ENCODE results near the gene ABI1. TPM values are rescaled to one million over a fixed set of nuclear protein-coding genes. Genes with fewer than 3 reads are reported as not detected.

ABI1 gene
- total RNA-seq, 6 experiments from 2014 or later, result 13.4 to 25.3 (median 17.4) TPM

DNA sequence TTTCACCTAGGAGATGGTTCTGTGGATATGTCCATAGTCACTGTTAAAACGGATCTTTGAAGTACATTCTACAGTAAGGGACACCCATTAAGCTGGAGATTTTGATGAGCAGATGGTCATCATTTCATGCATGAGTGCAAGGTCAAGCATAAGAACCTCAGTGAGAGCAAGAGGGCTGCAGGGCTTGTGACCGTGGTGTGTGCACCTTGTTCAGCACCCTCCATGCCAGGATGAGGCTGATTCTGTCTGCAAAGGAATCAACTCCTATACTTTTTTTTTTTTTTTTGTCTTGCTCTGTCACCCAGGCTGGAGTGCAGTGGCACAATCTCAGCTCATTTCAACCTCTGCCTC, 145.6 kb downstream of the ABI1 start:
- Histone ChIP-seq H3K4me3 (no peak overlapping the region), H3K27me3 (no peaks in the 10 kb centered on the region), H3K36me3 (peaks cover 0 to under 1% (median 0%) of the 10 kb centered on the region in 4 donors), H3K27ac (no peak overlapping the region), H3K9me3 (no peaks in the 10 kb centered on the region), H3K4me1 (no peaks in the 10 kb centered on the region)
- ATAC-seq (no peak), DNase-seq (no peak)
- WGBS (ENCODE audit: insufficient coverage, low coverage, low lambda C conversion rate, missing lambda C conversion rate), result 83% methylated on average over 1 of the region's 2 CpGs
- TF ChIP-seq POLR2A (IDR thresholded peaks at IDR 0.05), result no peak
- TF ChIP-seq, protein P1, sequence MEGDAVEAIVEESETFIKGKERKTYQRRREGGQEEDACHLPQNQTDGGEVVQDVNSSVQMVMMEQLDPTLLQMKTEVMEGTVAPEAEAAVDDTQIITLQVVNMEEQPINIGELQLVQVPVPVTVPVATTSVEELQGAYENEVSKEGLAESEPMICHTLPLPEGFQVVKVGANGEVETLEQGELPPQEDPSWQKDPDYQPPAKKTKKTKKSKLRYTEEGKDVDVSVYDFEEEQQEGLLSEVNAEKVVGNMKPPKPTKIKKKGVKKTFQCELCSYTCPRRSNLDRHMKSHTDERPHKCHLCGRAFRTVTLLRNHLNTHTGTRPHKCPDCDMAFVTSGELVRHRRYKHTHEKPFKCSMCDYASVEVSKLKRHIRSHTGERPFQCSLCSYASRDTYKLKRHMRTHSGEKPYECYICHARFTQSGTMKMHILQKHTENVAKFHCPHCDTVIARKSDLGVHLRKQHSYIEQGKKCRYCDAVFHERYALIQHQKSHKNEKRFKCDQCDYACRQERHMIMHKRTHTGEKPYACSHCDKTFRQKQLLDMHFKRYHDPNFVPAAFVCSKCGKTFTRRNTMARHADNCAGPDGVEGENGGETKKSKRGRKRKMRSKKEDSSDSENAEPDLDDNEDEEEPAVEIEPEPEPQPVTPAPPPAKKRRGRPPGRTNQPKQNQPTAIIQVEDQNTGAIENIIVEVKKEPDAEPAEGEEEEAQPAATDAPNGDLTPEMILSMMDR (IDR thresholded peaks at IDR 0.05), result no peak
- intact Hi-C loops (cut with DNase I), result no loop called here

DNA sequence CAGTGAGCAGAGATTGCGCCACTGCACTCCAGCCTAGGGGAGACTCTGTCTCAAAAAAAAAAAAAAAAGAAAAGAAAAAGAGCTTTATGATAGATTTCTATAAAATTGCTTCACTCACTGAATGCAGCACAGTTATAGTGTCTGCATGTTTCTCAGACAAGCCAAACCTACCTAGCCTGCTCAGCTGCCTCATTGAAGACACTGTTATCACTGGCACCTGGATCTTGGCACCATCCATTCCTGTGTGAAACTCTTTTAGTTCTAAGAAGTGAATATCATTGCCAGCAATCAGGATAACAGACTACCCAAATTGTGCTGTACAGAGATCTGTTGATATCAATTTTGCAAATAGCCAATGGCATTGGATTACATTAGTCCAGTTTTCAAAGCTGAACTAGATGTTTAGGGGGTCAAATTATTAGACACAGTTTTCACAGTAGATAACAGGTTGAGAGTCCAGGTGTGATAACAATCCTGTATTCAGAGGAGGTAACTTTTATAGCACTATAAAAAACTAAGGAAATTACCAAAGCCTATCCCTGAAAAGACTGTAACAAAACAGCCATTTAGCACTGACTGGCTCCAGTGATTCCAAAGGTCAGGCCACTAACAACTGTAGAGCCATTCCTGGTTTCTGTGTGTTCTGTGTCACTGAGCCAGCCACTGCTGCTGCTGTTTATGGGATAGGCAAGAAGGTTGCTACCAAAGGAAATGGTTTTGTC, 146.2 kb downstream of the ABI1 start:
- WGBS (ENCODE audit: insufficient coverage, low coverage, low lambda C conversion rate, missing lambda C conversion rate), result no CpG with 5 or more reads among the region's 1 CpG
- Histone ChIP-seq H3K4me3 (no peak overlapping the region), H3K27me3 (no peaks in the 10 kb centered on the region), H3K36me3 (no peaks in the 10 kb centered on the region), H3K4me1 (no peaks in the 10 kb centered on the region), H3K27ac (no peak overlapping the region), H3K9me3 (no peaks in the 10 kb centered on the region)
- ATAC-seq, result peak; percentile 67 to 87 (median 76)
- TF ChIP-seq, protein P1 (IDR thresholded peaks at IDR 0.05), result no peak
- no peak for TF ChIP-seq POLR2A (IDR thresholded peaks at IDR 0.05)
- intact Hi-C loops (cut with DNase I), result no loop called here
- no peak for DNase-seq

DNA sequence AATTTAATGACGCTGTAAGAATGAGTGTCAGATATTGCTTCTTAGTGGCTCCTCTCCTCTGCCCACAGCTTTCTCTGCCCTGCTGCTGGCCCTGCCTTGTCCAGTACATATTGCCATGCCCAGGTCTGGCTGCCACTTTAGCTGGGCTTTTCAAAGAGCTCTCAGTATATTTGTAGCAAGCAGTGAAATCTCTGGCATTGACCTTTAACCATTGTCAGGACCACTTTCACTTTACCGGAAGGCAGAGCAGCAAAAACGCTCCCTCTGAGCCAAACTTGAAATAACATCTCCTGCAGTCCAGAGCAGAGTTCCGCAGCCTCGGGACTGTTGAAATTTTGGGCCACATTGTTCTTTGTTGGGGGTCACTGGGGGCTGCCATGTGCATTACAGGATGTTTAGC, 149.4 kb downstream of the ABI1 start:
- Histone ChIP-seq H3K27me3 (no peaks in the 10 kb centered on the region), H3K36me3 (peaks cover 0 to 7% (median 1%) of the 10 kb centered on the region in 4 donors), H3K27ac (no peak overlapping the region), H3K4me3 (no peak overlapping the region), H3K9me3 (no peaks in the 10 kb centered on the region), H3K4me1 (no peaks in the 10 kb centered on the region)
- no peak for TF ChIP-seq POLR2A (IDR thresholded peaks at IDR 0.05)
- intact Hi-C loops (cut with DNase I), result no loop called here
- WGBS (ENCODE audit: insufficient coverage, low coverage, low lambda C conversion rate, missing lambda C conversion rate), result 34% methylated on average over 5 of the region's 5 CpGs
- no peak for DNase-seq
- peak in 1 of 4 donors; percentile 79 for ATAC-seq

DNA sequence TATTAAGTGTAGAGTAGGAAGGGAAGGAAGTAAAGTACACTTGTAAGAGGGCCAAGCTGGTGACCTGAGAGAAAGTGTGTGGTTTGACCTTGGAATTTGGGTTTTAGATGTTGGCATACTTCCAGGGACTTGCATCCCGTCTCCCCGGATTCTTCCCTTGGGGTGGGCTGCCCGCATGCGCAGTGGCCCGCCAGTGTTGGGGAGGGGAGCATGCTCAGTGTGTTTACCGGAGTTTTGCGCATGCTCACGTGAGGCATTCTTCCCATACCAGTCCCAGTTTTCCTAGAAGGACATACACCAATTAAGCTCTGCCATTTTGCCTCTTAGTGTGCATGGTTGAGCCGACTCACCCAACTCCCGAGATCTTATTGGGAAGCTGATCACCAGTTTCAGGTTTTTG, 153.8 kb downstream of the ABI1 start:
- no peaks in the 10 kb centered on the region for H3K9me3 ChIP-seq
- TF ChIP-seq, protein P1 (IDR thresholded peaks at IDR 0.05), result no peak
- no peak for TF ChIP-seq POLR2A (IDR thresholded peaks at IDR 0.05)
- intact Hi-C loops (cut with DNase I), result no loop called here
- H3K4me3 ChIP-seq, result no peak overlapping the region
- 88% methylated on average over 3 of the region's 10 CpGs for WGBS (ENCODE audit: insufficient coverage, low coverage, low lambda C conversion rate, missing lambda C conversion rate)
- H3K27ac ChIP-seq, result no peak overlapping the region
- no peak for DNase-seq
- H3K27me3 ChIP-seq, result no peaks in the 10 kb centered on the region
- H3K4me1 ChIP-seq, result no peaks in the 10 kb centered on the region
- H3K36me3 ChIP-seq, result peaks cover 0 to 10% (median 1%) of the 10 kb centered on the region in 4 donors
- ATAC-seq, result no peak

DNA sequence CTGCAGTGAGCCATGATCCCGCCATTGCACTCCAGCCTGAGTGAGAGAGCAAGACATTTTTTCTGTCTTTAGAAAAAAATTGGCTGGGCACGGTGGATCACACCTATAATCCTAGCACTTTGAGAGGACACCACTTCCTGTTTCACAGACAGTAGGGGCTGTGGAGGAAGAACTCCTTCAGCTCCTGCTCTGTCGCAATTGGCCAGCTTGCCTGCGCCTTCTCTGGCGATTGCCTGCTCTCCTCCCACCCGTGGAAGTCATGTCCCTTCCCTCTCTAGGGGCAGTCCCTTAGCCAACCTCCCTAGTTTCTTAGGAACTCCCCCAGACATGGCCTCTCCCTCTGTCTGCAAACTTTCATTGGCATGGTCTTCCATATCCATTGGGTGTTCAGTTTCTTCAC, 154.6 kb downstream of the ABI1 start:
- no peak overlapping the region for H3K4me3 ChIP-seq
- ATAC-seq, result peak; percentile 17 to 73 (median 40)
- DNase-seq, result no peak
- H3K4me1 ChIP-seq, result peaks cover 0 to 4% (median 2%) of the 10 kb centered on the region in 4 donors
- H3K27ac ChIP-seq, result no peak overlapping the region
- WGBS (ENCODE audit: insufficient coverage, low coverage, low lambda C conversion rate, missing lambda C conversion rate), result 63% methylated on average over 2 of the region's 6 CpGs
- peaks cover 0 to 10% (median 1%) of the 10 kb centered on the region in 4 donors for H3K36me3 ChIP-seq
- TF ChIP-seq, protein P1 (IDR thresholded peaks at IDR 0.05), result no peak
- TF ChIP-seq POLR2A (IDR thresholded peaks at IDR 0.05), result no peak
- no peaks in the 10 kb centered on the region for H3K27me3 ChIP-seq
- intact Hi-C loops (cut with DNase I), result no loop called here
- H3K9me3 ChIP-seq, result no peaks in the 10 kb centered on the region
